Midbrain (tissue), 1 donor: ENCODE measurements around the gene CDH4.

Source experiments
- DNase-seq: peaks from one replicate; lab custom pipeline; 2025; lab: John Stamatoyannopoulos, UW

Gene CDH4

GRCh38 chr20:61301711-61302525 lies 49.9 kb downstream of the CDH4 start:
- no peak for DNase-seq

DNA sequence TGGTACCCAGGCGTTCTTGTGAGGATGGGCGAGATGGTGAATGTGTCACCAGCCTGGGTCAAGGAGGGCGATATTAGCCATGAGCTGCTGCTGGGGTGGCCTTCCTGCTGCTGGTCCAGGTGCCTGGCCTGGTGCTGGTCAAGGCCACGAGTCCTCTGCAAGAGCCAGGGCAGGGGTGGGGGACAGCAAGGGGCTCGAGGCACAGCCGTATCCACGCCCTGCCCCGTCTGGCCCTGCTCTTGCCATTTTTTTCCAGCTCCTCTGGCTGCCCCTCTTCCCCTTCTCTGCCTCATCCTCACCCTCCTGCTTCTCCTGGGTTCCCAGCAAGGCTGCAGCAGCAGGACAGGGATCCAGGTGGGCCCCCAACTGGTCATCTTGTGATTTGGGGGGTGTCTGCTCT lies 51.2 kb downstream of the CDH4 start:
- no peak for DNase-seq

- no peak for DNase-seq
Measured at GRCh38 chr20:61303675-61304074, 51.6 kb downstream of the CDH4 start.

DNA sequence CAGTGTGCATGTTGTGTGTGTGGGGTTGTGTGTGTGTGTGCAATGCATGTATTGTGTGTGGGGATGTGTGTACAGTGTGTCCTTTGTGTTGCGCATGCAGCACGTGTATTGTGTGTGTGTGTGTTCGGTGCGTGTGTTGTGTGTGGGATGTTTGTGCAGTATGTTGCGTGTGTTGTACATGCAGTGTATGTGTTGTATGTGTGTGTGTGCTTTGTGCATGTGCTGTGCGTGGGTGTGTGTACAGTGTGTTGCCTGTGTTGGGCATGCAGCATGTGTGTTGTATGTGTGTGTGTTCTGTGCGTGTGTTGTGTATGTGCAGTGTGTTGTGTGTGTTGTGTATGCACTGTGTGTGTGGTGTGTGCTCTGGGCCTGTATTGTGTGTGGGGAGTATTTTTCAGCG lies 52.7 kb downstream of the CDH4 start:
- no peak for DNase-seq

GRCh38 chr20:61306937-61307475 lies 54.9 kb downstream of the CDH4 start:
- no peak for DNase-seq

- DNase-seq = no peak
Measured at GRCh38 chr20:61307686-61308476, 55.8 kb downstream of the CDH4 start.

DNA sequence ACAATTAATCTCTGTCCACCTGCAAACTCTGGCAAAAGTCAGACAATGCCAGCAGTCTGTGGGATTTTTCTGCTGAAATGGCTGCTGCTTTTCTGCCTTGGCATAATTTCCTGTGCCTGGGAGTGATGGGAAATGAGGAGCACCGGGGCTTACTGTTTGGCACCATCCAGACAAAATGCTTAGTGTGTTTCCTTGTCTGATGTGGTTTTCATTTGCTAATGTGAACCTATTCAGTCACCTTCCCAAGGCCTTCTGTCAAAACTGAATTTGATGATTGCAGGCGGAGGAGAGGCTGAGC lies 56.4 kb downstream of the CDH4 start:
- DNase-seq = no peak

GRCh38 chr20:61310954-61311353 lies 58.9 kb downstream of the CDH4 start:
- DNase-seq = no peak

- DNase-seq = no peak
Measured at GRCh38 chr20:61311656-61312387, 59.8 kb downstream of the CDH4 start.

DNA sequence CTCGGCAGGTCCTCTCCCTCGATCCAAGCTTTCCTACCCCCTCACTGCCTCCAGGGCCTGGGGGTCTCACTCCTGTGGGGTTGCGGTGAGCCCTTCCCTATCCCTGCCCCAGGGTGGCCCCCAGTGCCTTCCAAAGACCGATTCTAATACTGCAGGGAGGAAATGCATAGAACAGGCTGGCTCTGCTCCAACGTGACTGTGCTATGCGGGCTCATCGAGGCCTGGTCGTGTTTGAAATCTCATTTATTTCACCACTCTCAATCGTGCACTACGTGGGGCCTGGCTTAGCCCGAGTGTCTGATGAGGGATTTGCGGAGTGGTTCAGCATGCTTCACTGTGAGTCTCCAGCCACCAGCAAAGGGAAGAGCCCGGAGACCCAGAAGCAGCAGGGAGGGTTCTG lies 60.9 kb downstream of the CDH4 start:
- DNase-seq = no peak

DNA sequence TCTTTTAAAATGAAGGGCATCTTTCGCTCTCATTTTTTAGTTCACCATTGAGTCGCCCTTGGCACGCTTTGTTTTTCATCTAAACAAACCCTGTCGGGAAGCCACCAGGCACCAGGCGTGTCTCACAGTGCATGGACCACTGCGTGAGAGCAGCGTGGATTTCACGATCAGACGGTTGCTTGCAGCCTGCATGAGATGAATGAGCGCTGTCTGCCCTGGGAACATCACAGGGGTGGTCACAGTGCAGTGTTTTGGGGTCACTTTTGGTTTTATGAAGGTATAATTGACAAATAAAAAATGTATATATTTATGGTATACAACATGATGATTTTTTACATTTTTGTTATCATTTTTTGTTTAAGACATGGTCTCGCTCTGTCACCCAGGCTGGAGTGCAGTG lies 61.3 kb downstream of the CDH4 start:
- DNase-seq = no peak

DNA sequence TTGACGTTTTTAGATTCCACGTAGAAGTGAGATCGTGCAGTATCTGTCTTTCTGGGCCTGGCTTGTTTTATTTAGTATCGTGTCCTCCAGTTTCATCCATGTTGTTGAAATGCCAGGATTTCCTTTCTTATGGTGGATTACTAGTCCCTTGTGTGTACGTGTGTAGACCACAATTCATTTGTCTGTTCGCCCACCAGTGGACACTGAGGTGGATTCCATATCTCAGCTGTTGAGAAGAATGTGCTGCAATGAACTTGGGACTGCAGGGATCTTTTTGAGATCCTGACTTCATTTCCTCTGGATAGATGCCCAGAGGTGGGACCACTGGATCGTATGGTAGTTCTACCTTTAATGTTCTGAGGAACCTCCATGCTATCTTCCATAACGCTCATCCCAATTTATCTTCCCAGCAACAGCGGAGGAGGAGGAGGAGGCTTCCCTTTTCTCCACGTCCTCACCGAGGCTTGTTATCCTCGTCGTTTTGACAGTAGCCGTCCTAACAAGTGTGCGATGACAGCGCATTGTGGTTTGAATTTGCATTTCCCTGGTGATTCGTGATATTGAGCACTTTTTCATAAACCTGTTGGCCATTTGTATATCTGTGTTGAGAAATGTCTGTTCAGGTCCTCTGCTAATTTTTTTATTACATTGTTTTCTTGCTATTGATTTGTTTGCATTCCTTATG lies 62.4 kb downstream of the CDH4 start:
- DNase-seq = no peak

GRCh38 chr20:61315319-61315718 lies 63.3 kb downstream of the CDH4 start:
- DNase-seq = no peak

- DNase-seq = no peak
Measured at GRCh38 chr20:61316346-61316745, 64.3 kb downstream of the CDH4 start.

DNA sequence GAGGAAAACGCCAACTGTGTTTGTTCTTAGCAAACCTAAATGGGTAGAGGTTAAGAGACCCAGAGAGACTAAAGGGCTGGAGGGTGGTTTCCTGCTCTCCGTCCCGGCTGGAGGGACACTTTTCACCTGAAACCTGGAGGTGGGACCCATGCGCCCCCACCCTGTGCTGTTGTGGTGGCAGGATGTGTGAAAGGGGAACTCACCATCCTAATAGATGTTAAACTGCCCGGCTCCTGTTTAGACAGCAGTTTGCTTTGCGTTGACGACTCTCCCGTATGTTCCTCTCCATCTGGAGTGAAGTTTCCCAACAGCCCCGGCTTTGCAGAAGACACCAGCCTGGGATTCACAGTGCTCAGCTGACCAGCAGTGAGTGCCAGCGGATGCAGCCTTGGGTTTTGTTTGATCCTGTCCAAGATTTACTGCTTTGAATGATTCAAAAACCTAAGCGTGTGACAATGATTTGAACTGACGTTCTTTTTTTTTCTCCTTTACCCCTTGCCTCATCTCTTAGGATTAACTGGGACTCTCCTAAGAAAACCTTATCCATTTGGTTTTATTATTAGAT lies 66.0 kb downstream of the CDH4 start:
- no peak for DNase-seq

- no peak for DNase-seq
Measured at GRCh38 chr20:61320691-61321425, 68.8 kb downstream of the CDH4 start.

DNA sequence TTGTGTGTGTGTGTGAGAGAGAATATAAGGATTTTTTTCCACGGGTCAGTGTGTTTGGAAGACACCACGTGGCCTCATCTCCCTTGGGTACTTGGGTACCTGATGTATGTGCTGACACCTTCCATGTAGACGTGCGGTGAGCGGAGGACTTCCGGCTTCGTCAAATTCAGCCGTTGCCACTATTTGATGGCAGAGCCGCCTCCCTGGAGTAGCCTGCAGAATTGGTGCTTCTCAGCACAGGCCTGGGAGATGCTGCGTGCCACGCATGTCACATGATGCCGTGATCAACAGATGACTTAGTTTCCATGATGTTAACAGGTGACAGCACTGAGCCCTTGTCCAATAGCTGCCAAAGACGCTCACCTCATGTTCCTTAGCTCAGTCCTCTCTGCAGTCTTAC lies 69.4 kb downstream of the CDH4 start:
- DNase-seq = no peak

DNA sequence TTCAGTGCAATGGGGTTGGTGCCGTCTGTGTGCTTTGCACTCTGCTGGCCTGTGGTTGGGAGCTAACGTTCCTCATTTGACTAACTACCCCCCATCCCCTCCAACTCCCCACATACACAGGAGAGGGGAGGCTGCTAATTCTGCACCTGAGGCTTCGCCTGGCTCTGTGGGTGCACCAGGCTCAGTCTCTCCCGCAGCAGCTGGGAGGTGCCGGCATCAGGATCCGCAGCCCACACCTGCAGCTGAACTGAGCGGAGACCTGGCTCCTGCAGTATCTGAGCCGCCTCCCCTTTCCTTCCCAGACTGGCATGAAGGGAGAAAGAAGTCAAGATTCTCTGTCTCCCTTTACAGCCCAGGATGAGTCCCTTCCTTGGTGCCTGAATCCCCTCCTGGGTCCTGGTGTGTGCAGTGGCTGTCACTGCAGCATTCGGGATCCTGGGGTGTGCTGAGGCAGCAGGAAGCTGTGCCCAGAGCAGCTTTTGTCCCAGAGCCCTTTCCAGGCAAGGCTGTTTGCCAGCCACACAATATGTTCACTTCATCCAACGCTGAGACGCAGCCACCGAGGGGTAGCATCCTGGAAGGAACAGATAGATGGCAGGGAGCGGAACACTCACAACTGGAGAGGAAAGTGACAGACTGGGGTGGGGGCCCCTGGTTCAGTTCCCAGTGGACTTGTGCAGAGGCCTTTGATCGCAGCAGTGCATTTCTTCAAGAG lies 70.2 kb downstream of the CDH4 start:
- no peak for DNase-seq

DNA sequence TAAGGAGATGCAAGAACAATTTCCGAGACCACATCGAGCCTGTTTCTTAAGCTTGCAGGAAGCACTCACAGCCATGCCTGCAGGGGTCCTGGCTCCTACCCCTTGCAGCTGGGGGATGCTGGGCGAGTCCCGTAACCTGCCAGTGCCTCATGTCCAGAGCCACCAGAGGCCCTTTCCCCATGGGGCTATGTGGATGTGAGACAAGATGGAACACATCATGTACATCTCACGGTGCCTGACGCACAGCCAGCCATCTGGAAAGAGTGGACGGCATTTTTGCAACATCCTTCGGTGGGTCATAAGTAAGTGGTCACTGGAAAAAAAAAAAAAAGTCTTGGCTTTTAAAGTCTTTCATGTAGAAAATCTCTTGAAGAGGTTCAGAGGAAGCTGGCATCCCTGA lies 72.8 kb downstream of the CDH4 start:
- DNase-seq = no peak

GRCh38 chr20:61325718-61326117 lies 73.7 kb downstream of the CDH4 start:
- no peak for DNase-seq
